Measurements from ENCODE around the gene KMO. TPM values are rescaled to one million over a fixed set of nuclear protein-coding genes. Genes with fewer than 3 reads are reported as not detected.

The KMO gene
- total RNA-seq, 1 experiment from 2014 or later = 0.07 TPM

GRCh38 chr1:241591736-241592135, 59.6 kb downstream of the KMO start:
- peak overlapping the region; percentile 11 for H3K4me2 ChIP-seq

GRCh38 chr1:241592273-241592958, 60.2 kb downstream of the KMO start:
- Histone ChIP-seq H3F3A (ENCODE audit: insufficient read depth, low read depth) (peaks cover 30% of the 10 kb centered on the region), H3K36me3 (ENCODE audit: low read depth) (peaks cover 29% of the 10 kb centered on the region), H4K20me1 (ENCODE audit: insufficient read depth) (no peaks in the 10 kb centered on the region), H3K9me3 (ENCODE audit: insufficient read depth, low read depth) (no peaks in the 10 kb centered on the region), H3K4me3 (no peak overlapping the region; the same call in 1 of the 2 replicates), H2AFZ (no peak overlapping the region), H3K27ac (peak overlapping the region; percentile 78), H3K79me2 (ENCODE audit: low read depth) (no peaks in the 10 kb centered on the region), H3K4me1 (replicated peaks; ENCODE audit: insufficient read depth) (peaks cover 36% of the 10 kb centered on the region), H3K9me2 (ENCODE audit: insufficient read depth) (no peaks in the 10 kb centered on the region), H3K4me2 (peak overlapping the region; percentile 11), H3K27me3 (ENCODE audit: insufficient read depth, low read depth) (no peaks in the 10 kb centered on the region)
- CTCF ChIA-PET = interaction anchor here (0.6 kb wide), 1 partner anchor 861 kb away, joined by 3 read pairs; no protein-coding TSS in a partner anchor
- TF ChIP-seq EZH2 (IDR thresholded peaks at IDR 0.05; ENCODE audit: low read depth) (no peak), CTCF (conservative IDR thresholded peaks at IDR 0.05) (no peak)
- POLR2A ChIA-PET (ENCODE audit: unreplicated experiment) = interaction anchor here (0.7 kb wide), 1 partner anchor 146 kb away, joined by 3 read pairs; no protein-coding TSS in a partner anchor
- DNase-seq = peak in 1 of 2 experiments; percentile 87
- intact Hi-C loops (cut with micrococcal nuclease; ENCODE audit: unreplicated experiment) = loop anchor here (5.0 kb wide), 2 partner anchors 60 to 415 kb away; partner anchors contain the start of gene KMO
- BruUV-seq (replicated peaks) = no TSS peak

More at GRCh38 chr1:241591736-241592135, 59.6 kb downstream of the KMO start:
- H3K36me3 ChIP-seq (ENCODE audit: low read depth) = peaks cover 23% of the 10 kb centered on the region
- no peaks in the 10 kb centered on the region for H4K20me1 ChIP-seq (ENCODE audit: insufficient read depth)
- intact Hi-C loops (cut with micrococcal nuclease; ENCODE audit: unreplicated experiment) = loop anchor here (1.0 to 5.0 kb wide), 4 partner anchors 19 to 416 kb away; partner anchors contain the start of gene KMO
- CTCF ChIA-PET = interaction anchor here (0.6 to 0.9 kb wide), 2 partner anchors 19 to 860 kb away, joined by 3 to 4 read pairs; no protein-coding TSS in a partner anchor
- H3K27ac ChIP-seq = peak overlapping the region; percentile 78
- no peak overlapping the region for H2AFZ ChIP-seq
- POLR2A ChIA-PET (ENCODE audit: unreplicated experiment) = interaction anchor here (0.7 kb wide), 1 partner anchor 146 kb away, joined by 3 read pairs; no protein-coding TSS in a partner anchor
- DNase-seq = peak in 1 of 2 experiments; percentile 57
- peaks cover 30% of the 10 kb centered on the region for H3F3A ChIP-seq (ENCODE audit: insufficient read depth, low read depth)
- no peak overlapping the region for H3K4me3 ChIP-seq
- H3K9me3 ChIP-seq (ENCODE audit: insufficient read depth, low read depth) = no peaks in the 10 kb centered on the region
- H3K9me2 ChIP-seq (ENCODE audit: insufficient read depth) = no peaks in the 10 kb centered on the region
- no peaks in the 10 kb centered on the region for H3K79me2 ChIP-seq (ENCODE audit: low read depth)
- no peak for TF ChIP-seq EZH2 (IDR thresholded peaks at IDR 0.05; ENCODE audit: low read depth)
- no peak for TF ChIP-seq CTCF (conservative IDR thresholded peaks at IDR 0.05)
- BruUV-seq (replicated peaks) = no TSS peak
- peaks cover 36% of the 10 kb centered on the region for H3K4me1 ChIP-seq (replicated peaks; ENCODE audit: insufficient read depth)
- H3K27me3 ChIP-seq (ENCODE audit: insufficient read depth, low read depth) = no peaks in the 10 kb centered on the region

GRCh38 chr1:241593186-241593585, 61.0 kb downstream of the KMO start:
- Histone ChIP-seq H3K4me3 (no peak overlapping the region), H3K36me3 (ENCODE audit: low read depth) (peaks cover 29% of the 10 kb centered on the region), H2AFZ (no peak overlapping the region), H3K27me3 (ENCODE audit: insufficient read depth, low read depth) (no peaks in the 10 kb centered on the region), H3K9me3 (ENCODE audit: insufficient read depth, low read depth) (no peaks in the 10 kb centered on the region), H3K79me2 (ENCODE audit: low read depth) (no peaks in the 10 kb centered on the region), H4K20me1 (ENCODE audit: insufficient read depth) (no peaks in the 10 kb centered on the region), H3K27ac (peak overlapping the region; percentile 78), H3K4me1 (replicated peaks; ENCODE audit: insufficient read depth) (peaks cover 36% of the 10 kb centered on the region), H3F3A (ENCODE audit: insufficient read depth, low read depth) (peaks cover 30% of the 10 kb centered on the region), H3K9me2 (ENCODE audit: insufficient read depth) (no peaks in the 10 kb centered on the region), H3K4me2 (no peak overlapping the region)
- ChIA-PET POLR2A (ENCODE audit: unreplicated experiment) (no interaction called here), CTCF (no interaction called here)
- no TSS peak for BruUV-seq (replicated peaks)
- intact Hi-C loops (cut with micrococcal nuclease; ENCODE audit: unreplicated experiment) = loop anchor here (5.0 kb wide), 2 partner anchors 61 to 414 kb away; partner anchors contain the start of gene KMO
- TF ChIP-seq EZH2 (IDR thresholded peaks at IDR 0.05; ENCODE audit: low read depth) = no peak
- TF ChIP-seq CTCF (conservative IDR thresholded peaks at IDR 0.05) = no peak
- no peak for DNase-seq
